SJCRH30 (cell line): ENCODE data around the gene LAX1. TPM values are rescaled to one million over a fixed set of nuclear protein-coding genes. Genes with fewer than 3 reads are reported as not detected.
A peak's percentile ranks its signal among the peaks of the same experiment; 100 is the strongest.
"Not testable (repeated sequence)": the region's sequence is repeated elsewhere in the genome, so short reads cannot be mapped to it uniquely, and the experiment has no call there.

Source experiments
- DNase-seq, 2 experiments: peaks; one replicate each; pipeline ENCODE4 v3.0.0-alpha.2; 2015 to 2020
- H3K27ac ChIP-seq: fragments of 250-450 bp; sonication (Bioruptor Pico); 2 replicates; pipeline ENCODE4 v1.5.1; 2020; ENCODE audit warnings: mild to moderate bottlenecking, moderate library complexity
- H3K27me3 ChIP-seq: fragments of 250-450 bp; sonication (Bioruptor Pico); 2 replicates; pipeline ENCODE4 v1.5.1; 2020; ENCODE audit warnings: mild to moderate bottlenecking, moderate library complexity
- H3K36me3 ChIP-seq: fragments of 250-450 bp; sonication (Bioruptor Pico); 2 replicates; pipeline ENCODE4 v1.5.1; 2020; ENCODE audit warnings: mild to moderate bottlenecking, moderate library complexity
- H3K4me1 ChIP-seq: fragments of 250-450 bp; sonication (Bioruptor Pico); 2 replicates; pipeline ENCODE4 v1.5.1; 2020; ENCODE audit warnings: mild to moderate bottlenecking, moderate library complexity
- H3K4me3 ChIP-seq: fragments of 250-450 bp; sonication (Bioruptor Pico); 2 replicates; pipeline ENCODE4 v1.5.1; 2020; ENCODE audit warnings: mild to moderate bottlenecking, moderate library complexity
- H3K9me3 ChIP-seq: fragments of 250-450 bp; sonication (Bioruptor Pico); replicated peaks from 2 replicates; pipeline ENCODE4 v1.5.1; 2020; ENCODE audit warnings: mild to moderate bottlenecking, moderate library complexity
- total RNA-seq: library from RNA; depleted of rRNA; stranded (reverse); fragments of >200 nt; shearing (Covaris generic); gene quantifications from 2 replicates; pipeline ENCODE4 v1.2.3, GENCODE V29; 2014; rRNA removed

LAX1 gene, protein sequence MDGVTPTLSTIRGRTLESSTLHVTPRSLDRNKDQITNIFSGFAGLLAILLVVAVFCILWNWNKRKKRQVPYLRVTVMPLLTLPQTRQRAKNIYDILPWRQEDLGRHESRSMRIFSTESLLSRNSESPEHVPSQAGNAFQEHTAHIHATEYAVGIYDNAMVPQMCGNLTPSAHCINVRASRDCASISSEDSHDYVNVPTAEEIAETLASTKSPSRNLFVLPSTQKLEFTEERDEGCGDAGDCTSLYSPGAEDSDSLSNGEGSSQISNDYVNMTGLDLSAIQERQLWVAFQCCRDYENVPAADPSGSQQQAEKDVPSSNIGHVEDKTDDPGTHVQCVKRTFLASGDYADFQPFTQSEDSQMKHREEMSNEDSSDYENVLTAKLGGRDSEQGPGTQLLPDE
- not detected in 2 replicates for total RNA-seq

DNA sequence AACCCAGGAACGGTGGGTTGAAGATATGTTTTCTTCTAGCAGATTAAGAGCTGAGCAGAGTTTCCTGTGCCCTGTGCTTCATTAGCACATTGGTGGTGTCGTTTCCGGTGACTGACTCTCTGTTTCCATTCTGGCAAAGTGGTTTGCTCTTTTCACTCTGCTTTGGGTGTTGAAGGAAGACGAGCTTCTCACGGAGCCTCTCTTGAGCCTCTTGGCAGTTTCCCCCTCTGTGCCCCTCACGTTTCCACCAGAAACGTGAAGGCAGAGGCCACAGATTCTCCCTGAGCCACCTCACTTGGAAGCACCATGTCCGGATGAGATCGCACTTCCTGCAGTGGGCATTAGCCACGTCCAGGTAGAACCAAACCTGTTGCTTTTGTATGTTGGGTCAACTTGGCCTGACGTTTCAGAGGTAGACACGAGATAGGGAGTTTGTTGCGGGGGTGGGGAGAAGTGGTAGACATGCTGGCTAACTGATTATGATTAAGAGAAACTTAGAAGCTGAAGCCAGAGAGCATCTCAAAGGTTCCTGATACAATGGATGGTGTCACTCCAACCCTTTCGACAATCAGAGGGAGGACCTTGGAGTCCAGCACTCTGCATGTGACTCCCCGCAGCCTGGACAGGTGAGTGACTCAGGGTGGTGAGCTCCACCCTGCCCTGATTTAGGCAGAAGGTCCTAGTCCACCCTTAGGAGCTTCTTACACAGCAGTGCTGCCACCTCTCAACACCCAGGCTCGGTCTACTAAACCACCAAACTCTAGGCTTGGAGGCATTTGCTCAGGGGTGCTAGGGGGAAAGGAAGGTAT lies at the start of gene LAX1:
Gene LAX1, plus strand, starts transcription at position 155 of the 809 bp plus-strand sequence. Its CDS starts 383 bp downstream, at position 538.
- no peak within 1 kb of the TSS for H3K27ac ChIP-seq
- H3K27me3 ChIP-seq = no peaks in the 10 kb centered on the region; the same call in 1 of the 2 replicates
- H3K9me3 ChIP-seq = no peaks in the 10 kb centered on the region
- no peak within 1 kb of the TSS for H3K4me3 ChIP-seq
- no peak for DNase-seq
- no peaks in the 10 kb centered on the region for H3K36me3 ChIP-seq
- no peaks in the 10 kb centered on the region for H3K4me1 ChIP-seq

DNA sequence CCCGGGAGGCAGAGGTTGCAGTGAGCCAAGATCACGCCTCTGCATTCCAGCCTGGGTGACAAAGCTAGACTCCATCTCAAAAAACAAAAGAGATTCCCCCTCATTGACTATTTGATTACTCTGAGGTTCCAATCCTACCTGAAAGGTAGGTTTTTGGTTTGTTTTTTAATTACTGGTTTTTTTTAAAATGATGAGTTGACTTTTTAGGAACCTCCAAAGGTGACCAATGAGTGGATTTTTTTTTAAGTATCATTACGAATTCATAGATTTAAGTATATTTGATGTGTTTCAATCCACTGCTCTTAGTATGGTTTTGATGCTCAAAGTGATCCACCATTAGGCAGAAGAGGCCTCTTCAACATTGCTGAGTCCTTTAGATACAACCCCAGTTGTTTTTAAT lies 47.9 kb upstream of the LAX1 start:
- H3K36me3 ChIP-seq = 0 out of 2 replicates have a peak, but pooled peaks cover 9% of the 10 kb centered on the region
- no peaks in the 10 kb centered on the region for H3K27me3 ChIP-seq
- H3K4me3 ChIP-seq = no peak overlapping the region
- no peak for DNase-seq
- H3K9me3 ChIP-seq = no peaks in the 10 kb centered on the region
- H3K4me1 ChIP-seq = no peaks in the 10 kb centered on the region
- no peak overlapping the region for H3K27ac ChIP-seq

DNA sequence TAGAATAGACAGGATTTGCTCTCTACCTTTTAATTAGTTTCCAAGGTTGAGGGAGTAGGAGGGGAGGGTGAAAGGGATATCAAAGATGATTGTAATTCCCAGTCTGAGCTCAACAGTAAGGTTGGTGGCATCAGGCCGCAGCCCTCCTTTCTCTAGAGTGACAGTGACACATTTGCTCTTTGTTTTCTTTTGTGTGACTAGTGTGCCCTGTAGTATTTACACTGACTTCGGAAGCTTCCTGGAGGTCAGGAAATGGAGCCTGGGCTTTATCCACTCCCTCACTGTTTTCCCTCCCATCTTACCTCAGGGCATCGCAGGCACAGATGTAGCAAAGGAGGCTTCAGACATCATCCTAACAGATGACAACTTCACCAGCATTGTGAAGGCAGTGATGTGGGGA lies 44.7 kb upstream of the LAX1 start:
- H3K36me3 ChIP-seq = peaks cover 7% of the 10 kb centered on the region; the same call in 1 of the 2 replicates

DNA sequence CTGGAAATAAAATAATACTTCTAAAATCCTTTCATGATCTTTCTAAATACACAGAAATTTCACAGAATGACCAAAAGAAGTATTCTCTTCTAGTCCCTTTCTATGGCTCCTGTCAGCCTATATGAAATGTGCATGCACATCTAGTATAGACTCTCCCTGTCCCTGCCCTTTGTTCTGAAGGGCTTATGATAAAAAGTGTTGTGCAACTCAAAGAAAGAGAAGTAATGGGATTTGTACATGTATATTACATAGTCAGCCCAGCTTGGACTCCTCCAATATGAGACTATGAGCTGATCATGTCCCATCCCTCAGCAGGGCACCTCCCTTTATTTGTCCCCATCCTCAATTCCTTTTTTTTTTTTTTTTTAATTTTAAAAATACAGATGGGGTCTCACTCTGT lies 42.1 kb upstream of the LAX1 start:
- H3K36me3 ChIP-seq = peaks cover 7% of the 10 kb centered on the region; the same call in 1 of the 2 replicates
- H3K4me3 ChIP-seq = no peak overlapping the region
- H3K27me3 ChIP-seq = no peaks in the 10 kb centered on the region
- H3K27ac ChIP-seq = no peak overlapping the region
- H3K9me3 ChIP-seq = no peaks in the 10 kb centered on the region
- no peak for DNase-seq
- no peaks in the 10 kb centered on the region for H3K4me1 ChIP-seq

More for the DNA sequence above, 44.7 kb upstream of the LAX1 start:
- Histone ChIP-seq H3K27ac (no peak overlapping the region), H3K4me3 (no peak overlapping the region), H3K9me3 (no peaks in the 10 kb centered on the region), H3K27me3 (no peaks in the 10 kb centered on the region), H3K4me1 (no peaks in the 10 kb centered on the region)
- no peak for DNase-seq

DNA sequence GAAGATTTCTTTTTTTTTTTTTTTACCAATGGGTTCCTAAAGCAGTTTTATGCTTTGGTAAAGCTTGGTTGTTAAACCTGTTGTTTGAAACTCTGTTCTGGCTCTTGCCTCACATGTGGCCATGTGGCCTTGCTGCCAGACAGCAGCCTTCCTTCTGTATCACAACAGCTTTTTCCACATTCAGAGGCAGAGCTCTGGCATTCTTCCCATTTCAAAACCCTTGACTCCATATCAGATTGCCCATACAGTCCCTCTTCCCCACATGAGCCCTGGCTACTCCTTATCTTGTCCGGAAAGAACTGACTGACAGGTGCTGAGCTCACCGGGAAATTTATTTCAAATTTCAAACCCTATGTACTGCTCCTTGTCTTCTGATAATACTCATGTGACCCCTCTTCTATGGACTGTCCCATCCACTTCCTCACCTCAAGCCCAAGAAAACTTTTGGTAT lies 38.5 kb upstream of the LAX1 start:
- Histone ChIP-seq H3K27me3 (no peaks in the 10 kb centered on the region), H3K9me3 (no peaks in the 10 kb centered on the region), H3K4me3 (no peak overlapping the region), H3K27ac (no peak overlapping the region), H3K36me3 (peaks cover 5% of the 10 kb centered on the region; the same call in 1 of the 2 replicates), H3K4me1 (no peaks in the 10 kb centered on the region)
- DNase-seq = peak in 1 of 2 experiments; percentile 18

DNA sequence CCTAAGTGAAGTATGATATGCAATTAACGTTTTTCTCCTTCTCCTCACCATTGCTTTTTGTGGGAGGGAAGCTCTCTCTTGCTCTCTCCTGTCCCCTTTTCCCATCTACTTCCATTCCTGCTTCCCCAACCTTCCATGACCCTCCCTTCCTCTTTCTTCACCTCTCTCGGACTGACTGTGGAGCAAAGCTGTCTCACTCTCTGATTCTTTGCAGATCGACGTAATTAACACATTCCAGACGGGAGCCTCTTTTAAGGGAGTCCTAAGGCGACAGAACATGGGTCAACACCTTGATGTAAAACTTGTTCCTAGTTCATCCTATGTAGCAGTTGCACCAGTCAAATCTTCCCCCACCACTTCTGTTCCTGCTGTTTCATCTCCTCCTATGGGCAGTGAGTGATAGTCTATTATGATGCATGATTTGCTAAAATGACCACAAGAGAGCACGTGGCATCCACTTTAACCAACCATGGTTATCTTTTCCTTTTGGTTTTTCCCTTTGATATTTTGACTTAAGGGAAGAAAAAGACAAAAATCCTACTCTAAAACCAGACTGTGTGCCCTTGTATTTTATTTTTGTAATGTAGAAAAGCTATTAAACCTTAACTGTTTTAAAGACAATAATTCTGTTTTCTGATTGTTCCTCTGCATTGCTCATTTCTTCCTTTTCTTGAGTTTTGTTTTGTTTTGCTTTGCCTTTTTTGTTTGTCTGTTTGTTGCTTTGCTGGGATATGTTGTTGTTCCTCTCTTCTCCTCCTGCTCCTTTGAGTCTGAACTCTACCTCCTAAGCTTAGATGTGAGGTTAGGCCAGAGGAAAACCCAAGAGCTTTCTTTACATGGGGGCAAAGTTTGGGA lies 31.7 kb upstream of the LAX1 start:
- H3K36me3 ChIP-seq = peaks cover 4% of the 10 kb centered on the region; the same call in 1 of the 2 replicates

DNA sequence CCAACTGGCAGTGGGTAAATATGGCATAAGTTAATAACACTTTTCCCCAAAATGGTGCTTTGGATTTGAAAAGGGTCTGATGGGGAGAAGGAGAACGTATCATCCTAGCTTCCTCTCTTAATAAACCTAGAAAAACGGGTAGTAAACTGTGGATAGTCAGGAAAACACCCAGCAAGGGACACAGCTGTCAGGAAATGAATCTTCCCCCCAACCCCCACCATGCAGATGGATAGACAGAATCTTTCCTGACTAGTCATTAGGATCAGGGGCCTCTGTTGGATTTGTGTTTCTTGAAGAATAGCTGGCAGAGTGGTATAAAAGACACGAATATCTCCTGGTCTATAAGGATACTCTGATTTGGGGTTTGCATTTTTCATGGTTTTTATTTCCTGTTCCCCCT lies 22.5 kb upstream of the LAX1 start:
- Histone ChIP-seq H3K36me3 (no peaks in the 10 kb centered on the region), H3K4me1 (peaks cover 10% of the 10 kb centered on the region), H3K9me3 (no peaks in the 10 kb centered on the region), H3K27ac (no peak overlapping the region), H3K27me3 (no peaks in the 10 kb centered on the region), H3K4me3 (no peak overlapping the region)
- DNase-seq = peak; percentile 38 to 51

More for the DNA sequence above, 31.7 kb upstream of the LAX1 start:
- Histone ChIP-seq H3K4me1 (no peaks in the 10 kb centered on the region), H3K9me3 (no peaks in the 10 kb centered on the region), H3K27ac (no peak overlapping the region), H3K4me3 (no peak overlapping the region), H3K27me3 (no peaks in the 10 kb centered on the region)
- no peak for DNase-seq

DNA sequence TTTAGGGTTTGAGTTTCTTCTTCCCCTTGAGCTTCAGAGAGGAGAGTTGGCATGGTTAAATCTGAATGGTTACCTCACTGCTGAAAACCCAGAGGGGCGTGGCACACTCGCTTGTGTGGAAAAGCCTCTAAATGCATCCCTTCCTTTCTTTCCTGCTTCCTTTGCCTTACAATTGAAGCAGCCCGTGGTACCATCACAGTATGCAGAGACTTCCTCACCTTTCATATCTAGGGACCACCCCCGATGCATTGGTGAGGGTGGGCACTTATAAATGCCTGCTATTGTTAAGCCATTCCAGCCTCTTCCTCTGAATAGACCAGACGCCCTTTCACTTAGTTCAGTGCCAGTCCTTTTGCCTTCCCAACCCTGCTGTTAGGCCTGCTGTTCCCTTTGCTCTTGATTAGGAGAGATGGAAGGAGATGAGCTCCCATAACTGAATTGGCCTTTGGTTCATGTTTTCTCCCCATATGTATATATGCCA lies 21.9 kb upstream of the LAX1 start:
- H3K4me1 ChIP-seq = peaks cover 10% of the 10 kb centered on the region
- H3K9me3 ChIP-seq = no peaks in the 10 kb centered on the region
- DNase-seq = no peak
- H3K4me3 ChIP-seq = no peak overlapping the region
- H3K27ac ChIP-seq = no peak overlapping the region
- no peaks in the 10 kb centered on the region for H3K27me3 ChIP-seq
- no peaks in the 10 kb centered on the region for H3K36me3 ChIP-seq

DNA sequence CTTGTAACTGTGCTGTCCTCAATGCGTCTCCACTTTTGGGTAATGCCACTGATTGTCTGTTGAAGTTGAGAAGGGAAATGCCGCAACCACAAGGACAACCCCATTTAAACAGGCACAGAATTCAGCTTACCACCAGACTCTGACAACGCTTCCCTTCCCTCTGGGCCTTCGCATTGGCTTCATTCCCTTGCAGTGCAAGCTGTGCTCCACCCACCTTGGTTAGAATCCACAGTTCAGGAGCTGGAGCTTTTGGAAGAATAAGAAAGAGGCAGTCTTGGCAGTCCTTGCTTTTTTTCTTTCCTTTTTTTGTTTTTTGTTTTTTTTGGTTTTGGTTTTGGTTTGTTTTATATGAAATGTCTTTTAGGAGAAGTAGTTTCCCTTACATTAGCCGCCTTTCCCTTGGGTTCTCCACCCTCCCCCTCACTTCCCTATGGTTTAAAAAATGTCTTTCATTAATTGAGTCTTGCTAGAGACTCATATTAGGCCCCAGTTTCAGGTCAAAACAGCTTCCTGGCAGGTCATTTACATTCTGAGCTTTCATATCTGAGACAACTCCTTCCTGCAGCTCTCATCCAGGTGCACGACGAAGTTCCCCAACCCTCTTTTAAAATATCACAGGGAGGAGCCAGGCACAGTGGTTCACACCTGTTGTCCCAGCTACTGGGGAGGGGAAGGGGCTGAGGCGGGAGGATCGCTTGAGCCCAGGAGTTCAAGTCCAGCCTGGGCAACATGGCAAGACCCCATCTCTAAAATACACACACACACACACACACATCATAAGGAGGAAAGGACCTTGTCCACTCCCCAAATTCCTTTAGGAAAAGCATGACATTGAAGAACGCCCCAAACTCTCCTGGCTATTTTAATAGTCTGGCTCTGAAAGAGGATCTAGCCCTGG lies 20.7 kb upstream of the LAX1 start:
- Histone ChIP-seq H3K4me1 (peaks cover 10% of the 10 kb centered on the region), H3K27me3 (no peaks in the 10 kb centered on the region), H3K27ac (no peak overlapping the region), H3K9me3 (no peaks in the 10 kb centered on the region), H3K4me3 (no peak overlapping the region), H3K36me3 (no peaks in the 10 kb centered on the region)
- no peak for DNase-seq

DNA sequence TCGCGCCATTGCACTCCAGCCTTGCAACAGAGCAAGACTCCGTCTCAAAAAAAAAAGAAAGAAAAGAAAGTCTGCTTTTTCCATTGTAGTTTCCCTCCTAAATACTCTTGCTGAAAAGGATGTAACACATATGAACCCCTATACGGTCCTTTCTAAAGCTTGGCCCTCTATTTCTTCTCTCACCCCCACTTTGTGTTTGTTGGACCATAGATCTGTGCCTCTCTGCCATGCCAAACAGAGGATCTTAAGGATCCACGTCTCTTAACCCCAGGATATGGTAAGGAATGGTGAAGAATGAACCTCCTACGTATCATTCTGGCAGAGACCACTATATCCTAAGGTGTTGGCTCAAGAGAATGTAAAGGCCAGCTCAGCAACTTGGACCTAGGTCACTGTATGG lies 18.7 kb upstream of the LAX1 start:
- no peak overlapping the region for H3K27ac ChIP-seq
- no peaks in the 10 kb centered on the region for H3K36me3 ChIP-seq
- no peak overlapping the region for H3K4me3 ChIP-seq
- H3K9me3 ChIP-seq = no peaks in the 10 kb centered on the region
- DNase-seq = no peak
- H3K4me1 ChIP-seq = peaks cover 13% of the 10 kb centered on the region
- H3K27me3 ChIP-seq = no peaks in the 10 kb centered on the region

DNA sequence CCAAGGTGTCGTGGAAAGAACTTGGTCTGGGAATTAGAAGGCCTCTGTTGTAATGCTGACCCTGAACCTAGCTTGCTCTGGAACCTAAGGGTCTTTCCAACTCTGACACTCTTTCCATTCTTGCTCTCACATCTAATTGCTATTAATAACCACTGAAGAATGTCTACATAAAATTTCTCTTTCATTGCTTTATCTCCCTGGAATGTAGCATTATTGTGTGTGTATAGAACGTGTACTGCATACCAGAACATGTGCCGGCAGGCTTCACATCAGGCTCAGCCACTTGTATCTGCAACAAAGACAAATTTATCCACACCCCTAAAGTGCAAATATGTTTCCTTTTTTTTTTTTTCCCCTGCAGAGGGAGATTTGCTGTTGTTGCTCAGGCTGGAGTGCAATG lies 13.9 kb upstream of the LAX1 start:
- Histone ChIP-seq H3K27ac (no peak overlapping the region), H3K4me3 (no peak overlapping the region), H3K4me1 (peaks cover 3% of the 10 kb centered on the region; the same call in 1 of the 2 replicates), H3K27me3 (no peaks in the 10 kb centered on the region), H3K36me3 (no peaks in the 10 kb centered on the region), H3K9me3 (no peaks in the 10 kb centered on the region)
- no peak for DNase-seq

DNA sequence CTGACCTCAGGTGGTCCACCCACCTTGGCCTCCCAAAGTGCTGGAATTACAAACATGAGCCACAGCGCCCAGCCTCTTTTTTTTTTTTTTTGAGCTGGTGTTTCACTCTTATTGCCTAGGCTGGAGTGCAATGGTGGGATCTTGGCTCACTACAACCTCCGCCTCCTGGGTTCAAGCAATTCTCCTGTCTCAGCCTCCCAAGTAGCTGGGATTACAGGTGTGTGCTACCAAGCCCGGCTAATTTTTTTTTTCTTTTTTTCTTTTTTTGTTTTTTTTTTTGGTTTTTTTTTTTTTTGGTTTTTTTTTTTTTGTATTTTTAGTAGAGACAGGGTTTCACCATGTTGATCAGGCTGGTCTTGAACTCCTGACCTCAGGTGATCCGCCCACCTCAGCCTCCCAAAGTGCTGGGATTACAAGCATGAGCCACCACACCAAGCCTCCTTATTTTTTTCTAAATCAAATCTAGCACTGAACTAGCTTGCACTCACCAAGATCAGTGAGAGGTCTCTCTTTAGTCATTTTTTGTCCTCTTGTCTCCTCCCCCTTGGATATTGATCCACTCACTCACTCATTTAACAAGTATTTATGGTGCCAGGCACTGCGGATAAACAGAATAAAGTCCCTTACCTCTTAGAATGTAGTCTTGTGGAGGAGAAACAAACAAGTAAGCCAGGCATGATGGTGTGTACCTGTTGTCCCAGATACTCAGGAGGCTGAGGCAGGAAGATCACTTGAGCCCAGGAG lies 13.2 kb upstream of the LAX1 start:
- not testable (repeated sequence) for H3K27me3 ChIP-seq, H3K9me3 ChIP-seq, H3K36me3 ChIP-seq, H3K4me1 ChIP-seq, H3K27ac ChIP-seq, DNase-seq, H3K4me3 ChIP-seq

DNA sequence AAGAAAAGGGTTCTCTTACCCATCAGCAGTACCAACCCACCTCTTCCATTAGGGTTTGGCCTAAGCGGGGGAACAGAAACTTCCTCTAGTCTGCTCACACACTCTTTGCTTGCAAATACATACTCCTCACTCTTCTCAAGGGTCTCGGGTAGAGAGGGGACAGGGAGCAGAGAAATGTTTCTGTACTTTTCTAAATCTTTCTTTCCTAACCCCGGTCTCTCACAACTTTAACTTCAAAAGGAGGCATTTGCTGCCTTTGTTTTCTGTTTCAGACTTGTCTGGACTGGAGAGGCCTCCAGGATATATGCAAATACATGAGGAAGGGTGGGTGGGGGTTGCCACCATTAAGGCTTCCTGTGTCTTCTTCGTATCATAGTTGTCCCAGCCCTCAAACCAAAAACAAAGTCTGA lies 10.5 kb upstream of the LAX1 start:
- Histone ChIP-seq H3K4me1 (peaks cover 3% of the 10 kb centered on the region; the same call in 1 of the 2 replicates), H3K9me3 (no peaks in the 10 kb centered on the region), H3K4me3 (no peak overlapping the region), H3K27me3 (no peaks in the 10 kb centered on the region), H3K27ac (no peak overlapping the region), H3K36me3 (no peaks in the 10 kb centered on the region)
- DNase-seq = no peak
